BLaER1 (cell line): ENCODE measurements around the gene FAM219B.

Experiments
- H3K27ac ChIP-seq: shearing (Covaris generic); formaldehyde crosslinking; 2 replicates; pipeline ENCODE4 v1.8.1; 2022
- H3K27me3 ChIP-seq: shearing (Covaris generic); formaldehyde crosslinking; 2 replicates; pipeline ENCODE4 v1.8.1; 2022
- H3K36me3 ChIP-seq: shearing (Covaris generic); formaldehyde crosslinking; 2 replicates; pipeline ENCODE4 v1.8.1; 2022
- H3K4me1 ChIP-seq: shearing (Covaris generic); formaldehyde crosslinking; 2 replicates; pipeline ENCODE4 v1.8.1; 2022
- H3K4me2 ChIP-seq: shearing (Covaris generic); formaldehyde crosslinking; 2 replicates; pipeline ENCODE4 v1.8.1; 2022
- H3K4me3 ChIP-seq: shearing (Covaris generic); formaldehyde crosslinking; 2 replicates; pipeline ENCODE4 v1.8.1; 2022
- H3K9ac ChIP-seq: shearing (Covaris generic); formaldehyde crosslinking; 2 replicates; pipeline ENCODE4 v1.8.1; 2022
- H3K9me3 ChIP-seq: shearing (Covaris generic); formaldehyde crosslinking; 2 replicates; pipeline ENCODE4 v1.8.1; 2022
- H4K20me1 ChIP-seq: shearing (Covaris generic); formaldehyde crosslinking; 2 replicates; pipeline ENCODE4 v1.8.1; 2022
- Cebpa-rat ChIP-seq: shearing (Covaris generic); IDR thresholded peaks from 2 replicates; pipeline ENCODE4 v1.8.1; 2022

FAM219B gene

GRCh38 chr15:74882528-74882927 is 24.1 kb downstream of the FAM219B start:
- Histone ChIP-seq H3K27me3 (no peaks in the 10 kb centered on the region), H3K27ac (no peak overlapping the region), H3K4me3 (0 out of 2 replicates have a peak overlapping the region, but pooled peaks have one; percentile 11), H3K4me2 (no peak overlapping the region), H3K9ac (no peak overlapping the region), H3K9me3 (peaks cover 24% of the 10 kb centered on the region), H3K4me1 (peaks cover 16% of the 10 kb centered on the region), H3K36me3 (no peaks in the 10 kb centered on the region), H4K20me1 (no peaks in the 10 kb centered on the region)
- no peak for TF ChIP-seq Cebpa-rat

GRCh38 chr15:74878273-74878672 is 28.4 kb downstream of the FAM219B start:
- H3K9me3 ChIP-seq = peaks cover 22% of the 10 kb centered on the region
- no peaks in the 10 kb centered on the region for H3K27me3 ChIP-seq
- H3K27ac ChIP-seq = no peak overlapping the region
- no peak for TF ChIP-seq Cebpa-rat
- H3K36me3 ChIP-seq = no peaks in the 10 kb centered on the region
- no peak overlapping the region for H3K4me2 ChIP-seq
- no peaks in the 10 kb centered on the region for H4K20me1 ChIP-seq
- H3K9ac ChIP-seq = no peak overlapping the region
- H3K4me1 ChIP-seq = peaks cover 9% of the 10 kb centered on the region
- H3K4me3 ChIP-seq = no peak overlapping the region

GRCh38 chr15:74873756-74874424 is 32.8 kb downstream of the FAM219B start:
- Histone ChIP-seq H3K9ac (peak overlapping the region; percentile 94), H3K9me3 (no peaks in the 10 kb centered on the region), H4K20me1 (peaks cover 39% of the 10 kb centered on the region), H3K36me3 (peaks cover 1% of the 10 kb centered on the region; the same call in 1 of the 2 replicates), H3K27ac (peak overlapping the region; percentile 95), H3K4me3 (peak overlapping the region; percentile 79), H3K4me1 (peaks cover 46% of the 10 kb centered on the region), H3K4me2 (peak overlapping the region; percentile 94), H3K27me3 (no peaks in the 10 kb centered on the region)
- TF ChIP-seq Cebpa-rat = no peak

GRCh38 chr15:74873036-74873755 is 33.5 kb downstream of the FAM219B start, which contains the start of gene SCAMP2:
Gene SCAMP2, minus strand, starts transcription at chr15:74873365. Its CDS starts 110 bp downstream, at chr15:74873255.
- Histone ChIP-seq H3K36me3 (peaks cover 8% of the 10 kb centered on the region; the same call in 1 of the 2 replicates), H3K27me3 (no peaks in the 10 kb centered on the region), H3K9ac (peak within 1 kb of the TSS; percentile 94), H3K9me3 (no peaks in the 10 kb centered on the region; the same call in 1 of the 2 replicates), H3K4me3 (peak within 1 kb of the TSS; percentile 79), H3K4me1 (peaks cover 53% of the 10 kb centered on the region), H3K4me2 (peak within 1 kb of the TSS; percentile 94), H4K20me1 (peaks cover 46% of the 10 kb centered on the region), H3K27ac (peak within 1 kb of the TSS; percentile 95)
- TF ChIP-seq Cebpa-rat = no peak

GRCh38 chr15:74872702-74873035 is 34.0 kb downstream of the FAM219B start:
- no peaks in the 10 kb centered on the region for H3K27me3 ChIP-seq
- peaks cover 49% of the 10 kb centered on the region for H4K20me1 ChIP-seq
- H3K27ac ChIP-seq = peak overlapping the region; percentile 95
- peaks cover 3% of the 10 kb centered on the region; the same call in 1 of the 2 replicates for H3K9me3 ChIP-seq
- H3K4me3 ChIP-seq = peak overlapping the region; percentile 79
- peaks cover 12% of the 10 kb centered on the region for H3K36me3 ChIP-seq
- peaks cover 58% of the 10 kb centered on the region for H3K4me1 ChIP-seq
- H3K4me2 ChIP-seq = peak overlapping the region; percentile 94
- TF ChIP-seq Cebpa-rat = no peak
- H3K9ac ChIP-seq = peak overlapping the region; percentile 94

GRCh38 chr15:74870436-74871215 is 36.0 kb downstream of the FAM219B start:
- Histone ChIP-seq H3K4me2 (peak overlapping the region; percentile 94), H3K4me3 (peak overlapping the region; percentile 38), H3K36me3 (peaks cover 29% of the 10 kb centered on the region), H3K27me3 (no peaks in the 10 kb centered on the region), H3K9ac (peak overlapping the region; percentile 73), H3K9me3 (peaks cover 7% of the 10 kb centered on the region; the same call in 1 of the 2 replicates), H3K4me1 (peaks cover 78% of the 10 kb centered on the region), H3K27ac (peak overlapping the region; percentile 95), H4K20me1 (peaks cover 69% of the 10 kb centered on the region)
- TF ChIP-seq Cebpa-rat = no peak

- peak overlapping the region; percentile 95 for H3K27ac ChIP-seq
- peaks cover 29% of the 10 kb centered on the region for H3K36me3 ChIP-seq
- no peak for TF ChIP-seq Cebpa-rat
- H3K4me1 ChIP-seq = peaks cover 84% of the 10 kb centered on the region
- peaks cover 76% of the 10 kb centered on the region for H4K20me1 ChIP-seq
- H3K4me2 ChIP-seq = peak overlapping the region; percentile 94
- H3K4me3 ChIP-seq = peak overlapping the region; percentile 38
- H3K9ac ChIP-seq = peak overlapping the region; percentile 73
- H3K27me3 ChIP-seq = no peaks in the 10 kb centered on the region
- peaks cover 7% of the 10 kb centered on the region; the same call in 1 of the 2 replicates for H3K9me3 ChIP-seq
Observed at GRCh38 chr15:74869726-74870407, 36.8 kb downstream of the FAM219B start.

- Histone ChIP-seq H3K36me3 (peaks cover 32% of the 10 kb centered on the region), H3K27me3 (no peaks in the 10 kb centered on the region), H4K20me1 (peaks cover 81% of the 10 kb centered on the region), H3K4me2 (peak overlapping the region; percentile 94), H3K4me3 (no peak overlapping the region), H3K27ac (peak overlapping the region; percentile 95), H3K9ac (peak overlapping the region; percentile 73; the same call in 1 of the 2 replicates), H3K9me3 (peaks cover 7% of the 10 kb centered on the region; the same call in 1 of the 2 replicates), H3K4me1 (peaks cover 88% of the 10 kb centered on the region)
- TF ChIP-seq Cebpa-rat = no peak
Observed at GRCh38 chr15:74869372-74869725, 37.3 kb downstream of the FAM219B start.

- Histone ChIP-seq H3K4me3 (no peak overlapping the region), H3K27ac (peak overlapping the region; percentile 95), H3K4me2 (peak overlapping the region; percentile 94), H3K9ac (no peak overlapping the region), H3K9me3 (peaks cover 7% of the 10 kb centered on the region; the same call in 1 of the 2 replicates), H3K27me3 (no peaks in the 10 kb centered on the region), H4K20me1 (peaks cover 94% of the 10 kb centered on the region), H3K4me1 (peaks cover 90% of the 10 kb centered on the region), H3K36me3 (peaks cover 36% of the 10 kb centered on the region)
- TF ChIP-seq Cebpa-rat = no peak
Observed at GRCh38 chr15:74868059-74868458, 38.6 kb downstream of the FAM219B start.
